HG03342 (cell line): ENCODE data around the gene GP2.
"Not testable (repeated sequence)": the region's sequence is repeated elsewhere in the genome, so short reads cannot be mapped to it uniquely, and the experiment has no call there.

Source experiments
- ATAC-seq: cut with Tn5 transposase; IDR thresholded peaks from one replicate; pipeline ENCODE4 v1.9.1; 2021; ENCODE audit warnings: mild to moderate bottlenecking, moderate library complexity; ENCODE audit not compliant: unreplicated experiment

Gene GP2

DNA sequence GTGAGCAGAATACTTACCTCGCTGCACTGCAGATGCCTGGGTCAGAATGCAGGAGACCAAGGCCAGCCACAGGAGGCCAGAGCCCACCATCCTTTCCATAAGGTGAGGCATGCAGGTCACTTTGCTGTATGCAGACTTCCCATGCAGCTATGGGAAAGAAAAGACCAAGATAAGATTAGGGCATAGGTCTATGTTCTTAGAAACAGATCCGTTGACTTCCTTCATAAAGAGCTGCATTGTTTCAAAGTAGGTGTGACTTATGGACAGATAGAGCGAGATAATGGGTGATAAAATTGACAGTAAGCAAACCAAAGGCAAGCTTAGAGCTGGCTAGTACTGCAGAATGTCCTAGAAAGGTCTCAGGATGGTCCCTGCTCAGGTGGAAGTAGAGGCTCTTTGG, 992 bp downstream of the GP2 start:
- no peak for ATAC-seq

DNA sequence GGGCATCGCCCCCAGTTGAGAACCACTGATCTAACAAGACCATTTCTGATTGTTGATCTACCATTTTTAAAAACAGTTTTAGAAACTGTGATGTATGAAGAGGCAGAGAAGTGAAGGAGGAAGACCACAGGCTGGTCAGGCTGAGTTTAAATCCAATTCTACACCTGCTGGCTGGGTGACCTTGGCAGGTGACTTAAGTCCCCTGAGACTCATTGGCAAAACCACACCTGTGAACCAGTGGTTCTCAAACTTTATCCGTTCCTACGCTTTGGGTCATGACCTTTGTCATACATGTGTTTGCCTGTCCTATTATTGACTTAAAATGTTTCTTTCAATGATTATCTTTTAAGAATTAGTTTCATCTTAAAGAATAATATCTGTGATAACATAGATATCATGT, 2.3 kb downstream of the GP2 start:
- ATAC-seq: no peak

GRCh38 chr16:20323591-20324117, 3.7 kb downstream of the GP2 start:
- no peak for ATAC-seq

DNA sequence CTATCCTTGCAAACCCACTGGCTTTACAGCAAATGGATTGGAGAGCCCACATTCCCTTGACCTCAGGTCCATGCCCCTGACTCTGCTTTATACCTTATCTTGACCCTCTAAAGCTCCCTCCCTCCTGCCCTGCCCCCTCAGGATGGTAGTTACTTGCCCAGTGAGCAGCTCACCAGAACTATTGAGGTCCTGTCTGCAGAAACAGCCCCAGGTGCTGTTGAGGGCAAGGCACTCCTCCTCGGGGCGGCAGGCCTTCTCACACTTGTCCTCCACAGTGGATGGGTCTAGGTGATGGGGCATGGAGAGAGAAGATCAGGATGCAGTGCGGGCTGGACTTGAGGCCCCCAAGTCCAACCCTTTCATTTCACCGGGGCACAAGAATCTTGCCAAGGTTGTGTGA, 4.6 kb downstream of the GP2 start:
- ATAC-seq: no peak

DNA sequence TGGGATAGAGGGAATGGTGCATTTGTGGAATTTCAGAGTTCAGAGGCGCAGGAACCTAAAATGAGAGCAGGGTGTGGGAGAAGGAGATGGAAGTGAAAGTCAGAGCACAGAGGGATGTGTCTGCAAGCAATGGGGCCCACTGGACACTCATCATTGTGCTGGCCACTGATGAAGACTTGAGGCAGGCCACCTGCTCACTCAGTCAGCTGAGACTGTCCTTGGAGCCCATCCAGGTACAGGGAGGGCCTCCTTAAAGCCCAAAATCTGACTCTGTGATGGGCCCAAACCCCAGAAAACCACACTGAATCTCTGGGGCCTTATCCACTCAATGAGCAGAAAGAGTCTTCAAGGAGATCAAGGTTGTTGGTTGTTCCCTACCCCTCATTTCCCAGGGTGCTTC, 5.6 kb downstream of the GP2 start:
- no peak for ATAC-seq

- not testable (repeated sequence) for ATAC-seq
Measured at GRCh38 chr16:20321051-20321450, 6.3 kb downstream of the GP2 start.

- ATAC-seq: no peak
Measured at GRCh38 chr16:20320592-20320991, 6.7 kb downstream of the GP2 start.

GRCh38 chr16:20320178-20320577, 7.1 kb downstream of the GP2 start:
- ATAC-seq: no peak

DNA sequence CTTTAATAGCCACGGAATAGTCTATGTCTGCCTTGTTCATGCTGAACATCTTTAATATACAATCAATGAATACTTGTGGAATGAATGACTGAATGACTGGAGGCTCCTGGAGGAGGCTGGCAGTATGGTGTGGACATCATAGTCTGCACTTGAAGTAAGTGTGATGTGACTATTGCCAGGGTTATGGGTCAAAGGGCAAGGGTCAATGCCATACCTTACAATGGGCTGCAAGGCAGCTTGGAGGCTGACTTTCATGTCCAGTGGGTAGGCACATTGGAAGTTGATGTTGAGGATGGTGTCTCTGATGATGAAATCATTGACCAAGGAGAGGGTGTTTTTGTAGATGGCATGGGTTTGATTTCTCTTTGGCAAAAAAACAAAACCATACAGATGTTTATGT, 7.9 kb downstream of the GP2 start:
- ATAC-seq: no peak

- no peak for ATAC-seq
Measured at GRCh38 chr16:20318437-20318836, 8.9 kb downstream of the GP2 start.

DNA sequence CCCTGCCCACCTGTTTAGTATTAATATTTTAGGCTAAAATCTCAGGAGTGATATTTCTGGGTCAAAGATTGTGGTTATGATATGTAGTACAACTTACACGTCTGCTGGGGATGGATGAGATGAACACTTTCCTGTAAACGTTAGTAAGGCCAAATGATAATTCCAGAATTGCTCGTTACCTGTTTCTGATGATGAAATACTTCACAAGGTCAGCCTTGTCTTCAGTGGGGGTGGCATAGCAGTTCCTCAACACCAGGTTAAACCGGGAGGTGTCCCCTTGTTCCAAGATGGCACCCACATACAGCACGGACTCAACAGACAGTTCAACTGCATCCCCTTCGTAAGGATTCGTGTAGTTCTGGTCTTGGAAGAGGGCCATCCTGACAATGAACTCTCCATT, 9.3 kb downstream of the GP2 start:
- no peak for ATAC-seq

- ATAC-seq: no peak
Measured at GRCh38 chr16:20317117-20317516, 10.2 kb downstream of the GP2 start.

DNA sequence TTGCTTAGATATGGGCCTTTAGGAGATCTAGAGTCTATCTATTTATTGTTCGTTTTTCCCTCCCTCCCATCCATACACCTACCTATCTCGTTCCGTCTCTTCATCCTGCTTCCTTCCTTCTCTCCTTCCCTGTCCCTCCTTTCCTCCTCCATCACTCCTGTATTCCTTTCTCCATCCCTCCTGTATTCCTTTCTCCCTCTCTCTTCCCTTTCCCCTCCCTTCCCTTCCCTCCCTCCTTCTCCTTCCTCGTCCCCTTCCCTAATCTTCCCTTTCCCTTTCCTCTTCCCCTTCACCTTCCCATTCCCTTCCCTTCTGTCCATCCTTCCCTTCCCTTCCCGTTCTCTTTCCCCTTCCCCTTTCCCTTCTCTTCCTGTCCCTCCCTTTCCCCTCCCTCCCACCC, 10.6 kb downstream of the GP2 start:
- no peak for ATAC-seq

GRCh38 chr16:20315764-20316163, 11.5 kb downstream of the GP2 start:
- no peak for ATAC-seq

- ATAC-seq: no peak
Measured at GRCh38 chr16:20314575-20314974, 12.7 kb downstream of the GP2 start.

DNA sequence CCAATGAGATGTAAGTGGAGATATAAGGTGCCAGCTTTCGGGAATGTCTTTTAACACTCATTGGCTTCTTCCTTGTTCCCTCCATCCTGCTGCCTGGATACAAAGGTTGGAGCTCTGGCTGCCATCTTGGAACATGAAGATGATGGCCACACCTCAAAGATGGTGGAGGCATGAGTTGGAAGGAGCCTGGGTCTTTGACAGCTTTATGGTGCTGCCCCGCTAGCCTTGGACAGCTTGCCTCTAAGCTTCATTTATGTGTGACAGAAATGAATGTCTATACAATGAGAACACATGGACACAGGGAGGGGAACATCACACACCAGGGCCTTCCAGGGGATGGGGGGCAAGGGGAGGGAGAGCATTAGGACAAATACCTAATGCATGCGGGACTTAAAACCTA, 13.6 kb downstream of the GP2 start:
- no peak for ATAC-seq

- not testable (repeated sequence) for ATAC-seq
Measured at GRCh38 chr16:20312536-20313095, 14.7 kb downstream of the GP2 start.

DNA sequence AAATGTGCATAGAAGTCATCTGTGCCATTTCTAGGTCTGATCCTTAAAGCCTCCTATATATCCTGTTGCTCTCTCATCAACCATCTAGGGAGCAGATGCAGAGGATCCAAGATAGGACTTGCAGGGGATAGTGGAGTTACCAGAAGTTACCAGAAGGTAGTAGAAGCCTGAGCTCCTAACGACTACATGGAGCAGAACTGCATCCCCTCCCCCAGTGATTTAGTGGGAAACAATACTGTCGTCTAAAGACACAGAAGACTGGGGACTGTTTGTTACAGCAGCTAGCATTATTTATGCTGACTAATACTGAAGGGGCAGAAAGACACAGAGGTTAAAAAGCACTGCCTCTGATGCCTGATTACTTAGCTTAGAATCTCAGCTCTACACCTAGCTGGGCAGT, 15.8 kb downstream of the GP2 start:
- no peak for ATAC-seq

DNA sequence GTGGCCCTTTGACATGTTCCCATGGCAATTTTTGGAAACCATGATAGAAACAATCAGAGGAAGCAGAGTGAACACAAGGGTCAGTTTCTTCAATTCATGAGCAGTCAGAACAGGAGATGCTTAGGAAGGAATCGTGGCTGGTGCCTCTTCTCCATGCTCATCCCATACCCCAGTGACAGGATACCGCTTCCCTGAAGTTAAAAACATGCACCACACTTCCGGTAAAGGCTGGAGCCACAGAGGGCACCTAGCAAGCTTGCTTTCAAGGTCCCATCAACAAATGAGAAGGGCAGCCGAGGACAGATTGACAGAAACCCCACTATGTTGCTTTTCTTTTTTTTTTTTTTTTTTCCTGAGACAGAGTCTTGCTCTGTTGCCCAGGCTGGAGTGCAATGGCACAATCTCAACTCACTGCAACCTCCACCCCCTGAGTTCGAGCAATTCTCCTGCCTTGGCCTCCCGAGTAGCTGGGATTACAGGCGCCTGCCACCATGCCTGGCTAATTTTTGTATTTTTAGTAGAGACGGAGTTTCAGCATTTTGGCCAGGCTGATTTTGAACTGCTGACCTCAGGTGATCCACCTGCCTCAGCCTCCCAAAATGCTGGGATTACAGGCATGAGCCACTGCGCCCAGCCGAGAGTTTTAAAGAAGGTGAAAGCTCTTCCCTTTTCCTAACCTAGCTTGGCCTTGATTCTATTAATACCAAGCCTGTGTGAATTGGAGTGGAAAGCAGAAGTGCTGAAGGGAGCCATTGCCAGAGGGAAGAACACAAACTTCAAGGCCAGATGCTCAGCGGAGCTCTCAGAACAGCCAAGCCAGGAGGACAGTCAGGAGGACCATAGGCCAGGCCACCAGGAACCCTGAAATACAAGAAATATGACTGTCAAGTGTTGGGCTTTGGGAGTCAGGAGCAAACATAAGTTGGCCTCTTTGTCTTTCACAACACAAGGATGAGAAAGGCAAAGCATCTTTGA, 16.6 kb downstream of the GP2 start:
- ATAC-seq: no peak

DNA sequence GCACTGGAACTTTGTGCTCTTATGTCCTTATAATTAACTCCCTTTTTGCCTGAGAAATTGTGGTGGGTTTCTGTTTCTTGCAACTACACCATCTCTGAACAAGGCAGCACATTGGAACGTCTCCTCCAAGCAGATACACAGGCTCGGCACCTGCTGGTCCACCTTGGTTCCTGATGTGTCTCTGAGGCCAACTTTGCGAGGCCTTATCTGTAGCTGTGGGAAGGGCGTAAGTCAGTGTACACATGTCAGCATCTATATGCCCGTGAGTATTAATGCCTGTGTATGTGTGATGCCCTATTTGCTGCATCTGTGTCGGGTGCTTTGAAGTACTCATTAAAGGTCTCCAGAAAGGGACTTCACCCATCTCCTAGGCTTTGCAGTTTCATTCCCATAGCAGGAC, 17.5 kb downstream of the GP2 start:
- no peak for ATAC-seq

- no peak for ATAC-seq
Measured at GRCh38 chr16:20308801-20309590, 18.3 kb downstream of the GP2 start.
